ENCODE measurements around the gene ADAMTS2. TPM values are rescaled to one million over a fixed set of nuclear protein-coding genes. Genes with fewer than 3 reads are reported as not detected.

Gene ADAMTS2
- total and polyA plus RNA-seq, 11 donors, result 1.1 to 23.0 (median 5.5) TPM

DNA sequence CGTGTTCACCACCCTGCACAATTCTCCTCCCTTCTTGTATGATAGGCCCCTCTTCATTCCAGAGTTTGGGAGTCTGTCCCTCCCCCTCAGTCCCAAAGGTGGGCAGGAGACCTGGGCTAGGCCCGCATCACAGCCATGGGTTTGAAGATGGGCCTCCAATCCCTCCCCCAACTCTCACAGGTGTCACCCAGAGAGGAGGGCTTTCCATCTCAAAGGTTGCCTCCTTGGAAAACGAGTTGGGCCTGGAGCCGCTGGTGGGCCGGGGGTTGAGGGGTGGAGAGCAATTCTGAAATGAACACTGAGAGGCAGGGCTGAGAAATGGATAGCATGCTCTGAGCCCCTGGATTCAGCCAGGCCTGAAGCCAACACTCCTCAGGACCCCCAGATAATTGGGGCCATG, 6.2 kb downstream of the ADAMTS2 start:
- Histone ChIP-seq H3K27ac (no peak overlapping the region), H3K36me3 (peaks cover 0 to 3% (median 0%) of the 10 kb centered on the region in 9 donors), H3K9me3 (no peaks in the 10 kb centered on the region), H3K4me1 (peaks cover 0 to 17% (median 11%) of the 10 kb centered on the region in 12 donors), H3K4me3 (no peak overlapping the region), H3K27me3 (peaks cover 10 to 74% (median 19%) of the 10 kb centered on the region in 9 donors)
- TF ChIP-seq POLR2A (IDR thresholded peaks at IDR 0.05), result no peak
- TF ChIP-seq, protein P1, sequence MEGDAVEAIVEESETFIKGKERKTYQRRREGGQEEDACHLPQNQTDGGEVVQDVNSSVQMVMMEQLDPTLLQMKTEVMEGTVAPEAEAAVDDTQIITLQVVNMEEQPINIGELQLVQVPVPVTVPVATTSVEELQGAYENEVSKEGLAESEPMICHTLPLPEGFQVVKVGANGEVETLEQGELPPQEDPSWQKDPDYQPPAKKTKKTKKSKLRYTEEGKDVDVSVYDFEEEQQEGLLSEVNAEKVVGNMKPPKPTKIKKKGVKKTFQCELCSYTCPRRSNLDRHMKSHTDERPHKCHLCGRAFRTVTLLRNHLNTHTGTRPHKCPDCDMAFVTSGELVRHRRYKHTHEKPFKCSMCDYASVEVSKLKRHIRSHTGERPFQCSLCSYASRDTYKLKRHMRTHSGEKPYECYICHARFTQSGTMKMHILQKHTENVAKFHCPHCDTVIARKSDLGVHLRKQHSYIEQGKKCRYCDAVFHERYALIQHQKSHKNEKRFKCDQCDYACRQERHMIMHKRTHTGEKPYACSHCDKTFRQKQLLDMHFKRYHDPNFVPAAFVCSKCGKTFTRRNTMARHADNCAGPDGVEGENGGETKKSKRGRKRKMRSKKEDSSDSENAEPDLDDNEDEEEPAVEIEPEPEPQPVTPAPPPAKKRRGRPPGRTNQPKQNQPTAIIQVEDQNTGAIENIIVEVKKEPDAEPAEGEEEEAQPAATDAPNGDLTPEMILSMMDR (IDR thresholded peaks at IDR 0.05), result no peak
- DNase-seq (no peak), ATAC-seq (no peak)
- WGBS, 4 donors, result 92 to 96% (median 94%) methylated on average over 4 to 5 of the region's 5 CpGs
- intact Hi-C loops (cut with DNase I), result no loop called here

DNA sequence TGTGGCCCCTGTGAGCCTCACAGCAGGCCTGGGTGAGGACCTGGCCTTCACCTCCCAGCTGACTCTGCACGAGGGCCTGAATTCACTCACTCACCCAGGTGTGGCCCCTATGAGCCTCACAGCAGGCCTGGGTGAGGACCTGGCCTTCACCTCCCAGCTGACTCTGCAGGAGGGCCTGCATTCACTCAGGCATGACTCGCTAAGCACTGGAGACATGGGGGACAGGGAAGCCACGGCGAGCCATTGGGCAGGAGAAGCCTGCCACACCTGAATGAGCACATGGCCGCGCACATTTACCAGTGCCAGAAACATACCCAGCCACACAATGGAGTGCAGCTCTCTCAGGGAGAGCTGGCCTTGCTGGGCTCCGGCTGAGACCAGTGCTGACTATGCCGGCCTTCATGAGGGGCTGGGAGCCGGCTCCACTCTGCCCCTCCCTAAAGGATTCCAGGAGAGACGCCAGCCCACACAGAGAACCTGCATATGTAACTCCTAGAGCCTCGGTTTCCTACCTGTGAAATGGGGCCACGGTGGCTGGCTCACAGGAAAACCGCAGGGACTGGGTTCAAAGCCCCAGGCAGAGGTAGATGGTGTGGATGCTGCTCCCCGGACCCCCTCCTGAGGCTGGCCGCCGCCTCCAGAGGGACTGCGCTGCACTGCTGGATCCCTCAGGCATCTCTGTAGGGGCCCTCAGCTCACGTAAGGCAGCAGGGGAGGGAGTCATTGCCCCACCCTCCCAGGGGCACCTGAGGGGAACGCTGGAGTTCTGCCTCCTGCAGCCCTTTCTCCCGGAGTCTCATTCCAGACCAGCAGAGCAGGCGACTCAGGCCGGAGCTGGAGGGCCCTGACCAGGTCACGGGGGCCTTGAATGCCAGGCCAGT, 7.2 kb downstream of the ADAMTS2 start:
- H3K27ac ChIP-seq, result no peak overlapping the region
- 81 to 89% (median 86%) methylated on average over 16 to 23 of the region's 23 CpGs for WGBS, 4 donors
- intact Hi-C loops (cut with DNase I), result no loop called here
- ATAC-seq (no peak), DNase-seq (no peak)
- peaks cover 2 to 67% (median 9%) of the 10 kb centered on the region in 9 donors for H3K27me3 ChIP-seq
- H3K36me3 ChIP-seq, result peaks cover 0 to 3% (median 0%) of the 10 kb centered on the region in 9 donors
- no peaks in the 10 kb centered on the region for H3K9me3 ChIP-seq
- no peak overlapping the region for H3K4me3 ChIP-seq
- TF ChIP-seq POLR2A (IDR thresholded peaks at IDR 0.05), result no peak
- TF ChIP-seq, protein P1 (IDR thresholded peaks at IDR 0.05), result no peak
- peaks cover 0 to 7% (median 3%) of the 10 kb centered on the region in 12 donors for H3K4me1 ChIP-seq

DNA sequence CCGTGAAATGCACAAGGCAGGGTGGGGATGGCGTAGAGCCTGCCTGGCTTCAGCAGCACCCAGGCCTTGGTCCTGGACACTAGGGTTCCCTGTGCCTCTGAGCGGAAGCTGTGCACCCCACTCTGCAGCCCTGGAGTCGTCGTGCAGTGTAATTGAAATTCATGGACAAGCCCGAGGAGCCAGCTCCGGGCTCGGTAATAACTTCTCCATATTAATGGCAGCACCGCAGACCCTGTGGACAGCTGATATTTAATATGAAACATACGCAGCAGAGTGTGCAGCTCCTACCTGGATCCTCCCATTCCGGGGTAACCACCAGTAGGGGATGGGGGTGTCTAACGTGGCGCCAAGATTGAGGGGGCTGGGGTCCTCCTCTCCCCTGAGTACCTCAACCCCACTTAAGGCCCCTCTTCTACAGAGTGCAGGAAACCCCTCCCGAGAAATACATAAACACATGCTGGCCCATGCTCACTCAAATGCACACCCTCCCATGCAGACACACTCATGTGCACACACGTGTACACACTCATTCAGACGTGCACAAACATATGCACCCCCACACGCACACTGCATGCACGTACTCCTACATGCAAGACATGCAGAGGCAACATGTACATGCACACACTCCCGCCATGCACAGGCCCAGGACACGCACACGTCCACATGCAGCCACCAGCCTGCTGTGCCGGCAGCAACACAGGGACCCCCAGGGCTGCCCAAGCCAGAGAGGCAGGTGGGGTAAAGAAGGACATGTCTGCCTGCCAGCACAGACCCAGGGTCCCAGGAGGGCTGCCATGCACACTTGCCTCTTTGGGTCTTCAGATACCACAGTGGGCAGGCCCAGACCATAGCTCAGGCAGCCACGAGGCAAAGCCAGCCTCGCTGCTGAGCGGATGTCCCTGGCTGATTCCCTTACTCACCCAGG, 8.1 kb downstream of the ADAMTS2 start:
- peaks cover 0 to 3% (median 0%) of the 10 kb centered on the region in 9 donors for H3K36me3 ChIP-seq
- H3K9me3 ChIP-seq, result no peaks in the 10 kb centered on the region
- intact Hi-C loops (cut with DNase I), result no loop called here
- TF ChIP-seq, protein P1 (IDR thresholded peaks at IDR 0.05), result no peak
- TF ChIP-seq POLR2A (IDR thresholded peaks at IDR 0.05), result no peak
- no peak overlapping the region for H3K4me3 ChIP-seq
- H3K27me3 ChIP-seq, result peaks cover 0 to 58% (median under 1%) of the 10 kb centered on the region in 9 donors
- DNase-seq (peak in 1 of 5 donors; percentile 41), ATAC-seq (no peak)
- H3K27ac ChIP-seq, result no peak overlapping the region
- WGBS, 4 donors, result 86 to 93% (median 89%) methylated on average over 17 to 25 of the region's 25 CpGs
- peaks cover 0 to 1% (median 0%) of the 10 kb centered on the region in 12 donors for H3K4me1 ChIP-seq
